ENCODE results near the gene KRTAP21-3. TPM values are rescaled to one million over a fixed set of nuclear protein-coding genes. Genes with fewer than 3 reads are reported as not detected.

KRTAP21-3 gene
- total RNA-seq, 2 donors from 2014 or later = not detected

DNA sequence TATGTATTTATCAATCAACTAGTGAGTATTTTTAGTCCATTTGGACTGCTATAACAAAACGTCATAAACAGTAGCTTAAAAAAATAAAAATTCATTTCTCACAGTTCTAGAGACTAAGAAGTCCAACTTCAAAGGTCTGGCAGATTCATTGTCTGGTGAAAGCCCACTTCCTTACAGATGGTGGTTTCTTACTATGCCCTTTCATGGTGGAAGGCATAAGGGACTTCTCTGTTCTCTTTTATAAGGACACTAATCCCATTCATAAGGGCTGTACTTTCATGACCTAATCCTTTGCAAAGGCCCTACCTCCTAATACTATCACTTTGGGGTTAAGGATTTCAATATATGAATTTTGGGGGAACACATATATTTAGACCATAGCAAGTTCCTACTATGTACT is 38.0 kb downstream of the KRTAP21-3 start:
- no peak overlapping the region for H3K4me3 ChIP-seq
- DNase-seq = no peak
- intact Hi-C loops (cut with DNase I) = no loop called here

DNA sequence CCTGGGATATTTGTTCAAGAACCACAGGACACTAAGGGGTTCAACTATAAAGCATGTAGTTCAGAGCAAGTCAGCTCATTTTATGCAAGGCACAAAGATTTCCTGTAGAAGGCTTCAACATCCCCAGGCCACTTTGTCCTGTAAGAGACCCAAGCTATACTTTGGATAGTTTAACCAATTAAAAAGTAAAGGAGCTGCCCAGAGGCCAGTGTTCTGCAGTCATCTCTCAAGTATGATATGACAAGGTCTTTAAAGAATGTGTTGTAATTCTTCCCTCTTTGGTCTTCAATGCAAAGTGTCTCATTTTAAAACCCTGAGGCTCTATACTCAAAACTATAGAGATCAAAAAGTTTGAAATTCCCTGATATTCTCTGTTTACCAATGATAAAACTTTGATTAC is 41.8 kb downstream of the KRTAP21-3 start:
- Histone ChIP-seq H3K27me3 (no peaks in the 10 kb centered on the region), H3K36me3 (no peaks in the 10 kb centered on the region)

More for the DNA sequence above, 38.0 kb downstream of the KRTAP21-3 start:
- Histone ChIP-seq H3K9ac (ENCODE audit: low read depth in 2 of 2, low read length in 2 of 2) (no peak overlapping the region), H3K27ac (no peak overlapping the region), H3K36me3 (no peaks in the 10 kb centered on the region), H3K9me3 (no peaks in the 10 kb centered on the region), H3K4me1 (no peaks in the 10 kb centered on the region), H3K27me3 (no peaks in the 10 kb centered on the region)
- TF ChIP-seq, protein P1, sequence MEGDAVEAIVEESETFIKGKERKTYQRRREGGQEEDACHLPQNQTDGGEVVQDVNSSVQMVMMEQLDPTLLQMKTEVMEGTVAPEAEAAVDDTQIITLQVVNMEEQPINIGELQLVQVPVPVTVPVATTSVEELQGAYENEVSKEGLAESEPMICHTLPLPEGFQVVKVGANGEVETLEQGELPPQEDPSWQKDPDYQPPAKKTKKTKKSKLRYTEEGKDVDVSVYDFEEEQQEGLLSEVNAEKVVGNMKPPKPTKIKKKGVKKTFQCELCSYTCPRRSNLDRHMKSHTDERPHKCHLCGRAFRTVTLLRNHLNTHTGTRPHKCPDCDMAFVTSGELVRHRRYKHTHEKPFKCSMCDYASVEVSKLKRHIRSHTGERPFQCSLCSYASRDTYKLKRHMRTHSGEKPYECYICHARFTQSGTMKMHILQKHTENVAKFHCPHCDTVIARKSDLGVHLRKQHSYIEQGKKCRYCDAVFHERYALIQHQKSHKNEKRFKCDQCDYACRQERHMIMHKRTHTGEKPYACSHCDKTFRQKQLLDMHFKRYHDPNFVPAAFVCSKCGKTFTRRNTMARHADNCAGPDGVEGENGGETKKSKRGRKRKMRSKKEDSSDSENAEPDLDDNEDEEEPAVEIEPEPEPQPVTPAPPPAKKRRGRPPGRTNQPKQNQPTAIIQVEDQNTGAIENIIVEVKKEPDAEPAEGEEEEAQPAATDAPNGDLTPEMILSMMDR (IDR thresholded peaks at IDR 0.05) = no peak

DNA sequence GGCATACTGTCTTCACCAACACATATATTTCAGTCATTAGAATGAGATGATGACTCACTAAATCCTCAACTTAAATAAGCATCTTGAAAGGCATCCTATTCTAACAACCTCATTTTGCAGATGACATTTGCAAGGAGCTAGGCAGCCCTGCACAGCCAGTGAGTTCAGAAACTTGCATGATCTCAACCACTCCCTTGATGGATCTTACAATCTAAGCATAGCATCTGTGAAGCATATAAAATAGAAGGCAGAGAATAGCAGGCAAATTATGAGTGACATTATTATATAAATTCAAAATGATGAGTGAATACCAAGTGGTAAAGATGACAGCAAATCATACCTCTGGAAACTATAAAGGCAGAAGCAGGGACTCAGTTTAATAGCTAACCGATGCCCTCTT is 44.3 kb downstream of the KRTAP21-3 start:
- Histone ChIP-seq H3K36me3 (no peaks in the 10 kb centered on the region), H3K27me3 (no peaks in the 10 kb centered on the region), H3K9ac (ENCODE audit: low read depth in 2 of 2, low read length in 2 of 2) (no peak overlapping the region), H3K4me1 (no peaks in the 10 kb centered on the region), H3K9me3 (no peaks in the 10 kb centered on the region), H3K27ac (no peak overlapping the region), H3K4me3 (no peak overlapping the region)
- intact Hi-C loops (cut with DNase I) = no loop called here
- no peak for DNase-seq
- TF ChIP-seq, protein P1 (IDR thresholded peaks at IDR 0.05) = no peak

More for the DNA sequence above, 41.8 kb downstream of the KRTAP21-3 start:
- intact Hi-C loops (cut with DNase I) = no loop called here
- no peak overlapping the region for H3K27ac ChIP-seq
- TF ChIP-seq, protein P1 (IDR thresholded peaks at IDR 0.05) = no peak
- no peak for DNase-seq
- no peaks in the 10 kb centered on the region for H3K4me1 ChIP-seq
- no peak overlapping the region for H3K9ac ChIP-seq (ENCODE audit: low read depth in 2 of 2, low read length in 2 of 2)
- no peak overlapping the region for H3K4me3 ChIP-seq
- H3K9me3 ChIP-seq = no peaks in the 10 kb centered on the region

DNA sequence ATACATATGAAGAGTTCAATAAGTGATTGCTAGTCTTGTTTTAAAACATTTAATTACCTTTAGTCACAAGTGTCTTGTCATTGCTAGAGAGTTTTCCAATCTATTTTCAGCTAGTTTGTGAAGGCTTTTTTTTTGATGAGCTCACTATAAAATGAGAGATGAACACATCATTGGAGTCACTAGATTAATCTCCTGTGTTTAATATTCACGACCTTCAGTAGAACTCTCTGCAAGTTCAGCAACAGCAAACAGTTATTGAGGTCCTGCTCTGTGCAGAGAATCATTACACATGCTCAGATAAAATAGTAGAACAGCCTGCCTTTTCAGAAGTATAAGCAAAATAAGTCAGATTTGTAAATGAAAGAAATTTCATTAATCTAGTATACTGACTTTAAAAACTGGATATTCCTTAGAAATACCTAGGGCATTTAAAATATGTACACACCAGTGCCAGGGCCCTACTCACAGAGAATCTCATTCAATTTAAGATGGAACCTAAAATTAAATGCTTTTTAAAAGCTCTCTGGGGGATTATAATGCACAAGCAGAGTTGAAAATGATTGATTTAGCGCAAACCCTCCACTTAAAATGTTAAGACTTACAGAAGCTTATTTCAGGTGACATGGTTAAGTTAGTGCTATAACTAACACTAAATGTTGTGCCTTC is 45.5 kb downstream of the KRTAP21-3 start:
- Histone ChIP-seq H3K9me3 (no peaks in the 10 kb centered on the region), H3K27me3 (no peaks in the 10 kb centered on the region), H3K4me3 (no peak overlapping the region), H3K27ac (no peak overlapping the region), H3K4me1 (no peaks in the 10 kb centered on the region), H3K36me3 (no peaks in the 10 kb centered on the region), H3K9ac (ENCODE audit: low read depth in 2 of 2, low read length in 2 of 2) (no peak overlapping the region)
- DNase-seq = no peak
- TF ChIP-seq, protein P1 (IDR thresholded peaks at IDR 0.05) = no peak
- intact Hi-C loops (cut with DNase I) = no loop called here

DNA sequence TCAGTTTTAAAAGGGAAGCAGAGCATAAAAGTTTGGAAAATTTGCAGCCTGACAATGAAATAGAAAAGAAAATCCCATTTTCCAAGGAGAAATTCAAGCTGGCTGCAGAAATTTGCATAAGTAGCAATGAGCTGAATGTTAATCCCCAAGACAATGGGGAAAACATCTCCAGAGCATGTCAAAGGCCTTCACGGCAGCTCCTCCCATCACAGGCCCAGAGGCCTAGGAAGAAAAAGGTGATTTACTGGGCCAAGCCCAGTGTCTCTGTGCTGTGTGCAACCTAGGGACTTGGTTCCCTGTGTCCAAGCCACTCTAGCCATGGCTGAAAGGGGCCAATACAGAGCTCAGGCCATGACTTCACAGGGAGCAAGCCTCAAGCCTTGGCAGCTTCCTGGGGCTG is 49.8 kb downstream of the KRTAP21-3 start:
- TF ChIP-seq, protein P1 (IDR thresholded peaks at IDR 0.05) = no peak
- intact Hi-C loops (cut with DNase I) = no loop called here
- no peaks in the 10 kb centered on the region for H3K36me3 ChIP-seq
- no peak overlapping the region for H3K9ac ChIP-seq (ENCODE audit: low read depth in 2 of 2, low read length in 2 of 2)
- no peak overlapping the region for H3K27ac ChIP-seq
- no peaks in the 10 kb centered on the region for H3K9me3 ChIP-seq
- H3K27me3 ChIP-seq = no peaks in the 10 kb centered on the region
- H3K4me1 ChIP-seq = no peaks in the 10 kb centered on the region
- H3K4me3 ChIP-seq = no peak overlapping the region
- DNase-seq = no peak

Other genes starting within 250 kb of the KRTAP21-3 start
- not detected for gene KRTAP19-1, start 238.4 kb downstream of the KRTAP21-3 start, total RNA-seq
- not detected for gene KRTAP19-2, start 231.3 kb downstream of the KRTAP21-3 start, total RNA-seq
- not detected for gene KRTAP19-3, start 226.8 kb downstream of the KRTAP21-3 start, total RNA-seq
- not detected for gene KRTAP19-4, start 221.6 kb downstream of the KRTAP21-3 start, total RNA-seq
- not detected for gene KRTAP19-5, start 216.6 kb downstream of the KRTAP21-3 start, total RNA-seq
- not detected for gene KRTAP19-6, start 176.9 kb downstream of the KRTAP21-3 start, total RNA-seq
- gene KRTAP19-7, start 157.5 kb downstream of the KRTAP21-3 start, total RNA-seq = not detected
- not detected for gene KRTAP22-2, start 128.4 kb downstream of the KRTAP21-3 start, total RNA-seq
- not detected for gene KRTAP6-3, start 126.3 kb downstream of the KRTAP21-3 start, total RNA-seq
- gene KRTAP6-2, start 119.9 kb downstream of the KRTAP21-3 start, total RNA-seq = not detected
- not detected for gene KRTAP22-1, start 117.7 kb downstream of the KRTAP21-3 start, total RNA-seq
- gene KRTAP6-1, start 104.8 kb downstream of the KRTAP21-3 start, total RNA-seq = not detected
- gene KRTAP20-1, start 102.4 kb downstream of the KRTAP21-3 start, total RNA-seq = not detected
- gene KRTAP20-4, start 98.2 kb downstream of the KRTAP21-3 start, total RNA-seq = not detected
- not detected for gene KRTAP20-2, start 83.6 kb downstream of the KRTAP21-3 start, total RNA-seq
- not detected for gene KRTAP20-3, start 75.9 kb downstream of the KRTAP21-3 start, total RNA-seq
- gene KRTAP21-2, start 28.5 kb upstream of the KRTAP21-3 start, total RNA-seq = not detected
- not detected for gene KRTAP21-1, start 36.7 kb upstream of the KRTAP21-3 start, total RNA-seq
- not detected for gene KRTAP8-1, start 94.5 kb upstream of the KRTAP21-3 start, total RNA-seq
- gene KRTAP7-1, start 111.0 kb upstream of the KRTAP21-3 start, total RNA-seq = not detected
- gene KRTAP11-1, start 162.8 kb upstream of the KRTAP21-3 start, total RNA-seq = not detected